ENCODE data around the gene IL3.

DNA sequence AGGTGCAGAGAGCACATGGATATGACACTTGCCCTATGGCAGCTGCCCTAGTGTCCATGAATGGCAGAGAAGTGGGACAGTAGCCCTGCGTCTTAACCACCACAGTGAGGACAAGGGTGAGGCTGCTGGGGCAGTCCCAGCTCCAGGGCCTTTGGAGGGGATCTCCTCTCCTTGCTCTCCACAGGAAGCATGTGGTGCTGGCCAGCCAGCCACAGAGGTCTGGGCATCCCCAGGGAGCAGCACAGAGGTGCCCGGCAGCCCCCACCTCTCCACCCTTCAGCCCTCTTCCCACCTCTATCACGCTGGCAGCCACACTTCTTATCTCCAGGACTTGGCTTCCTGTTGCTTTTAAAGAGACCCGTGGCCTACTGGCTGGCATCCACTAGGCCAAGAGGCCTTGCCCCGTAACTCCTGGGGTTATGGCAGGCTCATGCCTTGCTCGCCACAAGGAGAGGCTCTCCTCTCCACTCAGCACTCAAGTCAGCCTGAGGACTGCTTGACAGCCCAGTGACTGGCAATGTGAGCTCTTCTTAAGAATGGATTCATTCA, 35.0 kb downstream of the IL3 start:
- no peak for TF ChIP-seq POLR2A (IDR thresholded peaks at IDR 0.05; ENCODE audit: low read depth)
- TF ChIP-seq CTCF (IDR thresholded peaks at IDR 0.05), result no peak
